Psoas muscle (tissue), 8 donors: ENCODE data around the gene KCNF1. TPM values are rescaled to one million over a fixed set of nuclear protein-coding genes. Genes with fewer than 3 reads are reported as not detected.

Experiments used
- ATAC-seq, 4 donors: fragments of 200-7000 bp; cut with Tn5 transposase; one replicate each; pipeline ENCODE4 v1.9.1; 2020; ENCODE audit warnings: moderate library complexity in 3 of 4, mild to moderate bottlenecking in 2 of 4
- DNase-seq, 2 donors: peaks; one replicate each; pipeline ENCODE4 v3.0.0-alpha.2; 2020
- H3K27ac ChIP-seq: fragments of 200-600 bp; one replicate; pipeline ENCODE4 v1.8.0; 2022
- H3K27me3 ChIP-seq, 3 donors: fragments of 200-600 bp in 1 of 3; one replicate each; pipeline versions ENCODE4 v1.6.1 to v1.8.0; 2013 to 2022; ENCODE audit warnings: low read length in 2 of 3, mild to moderate bottlenecking in 2 of 3, moderate library complexity in 1 of 3; ENCODE audit not compliant: insufficient read depth in 3 of 3
- H3K36me3 ChIP-seq, 2 donors: fragments of 200-600 bp in 1 of 2; one replicate each; pipeline versions ENCODE4 v1.6.1 to v1.8.0; 2013 to 2022; ENCODE audit warnings: low read depth in 1 of 2, mild to moderate bottlenecking in 1 of 2, moderate library complexity in 1 of 2; ENCODE audit not compliant: insufficient read depth in 1 of 2
- H3K4me1 ChIP-seq: fragments of 200-600 bp; one replicate; pipeline ENCODE4 v1.8.0; 2022
- H3K4me3 ChIP-seq: fragments of 200-600 bp; one replicate; pipeline ENCODE4 v1.8.0; 2022; ENCODE audit warnings: mild to moderate bottlenecking
- H3K9me3 ChIP-seq: fragments of 200-600 bp; one replicate; pipeline ENCODE4 v1.8.0; 2022
- WGBS, 3 donors: extraction: QIAGEN DNeasy Blood & Tissue Kit; methylation state at CpG; one replicate each; pipeline versions ENCODE4 v1.1.6 to v1.1.7; 2013; 5-methylcytosine and 5-hydroxymethylcytosine counted together
- intact Hi-C, 2 donors: fragments of 100-400 bp; cut with DNase I; formaldehyde crosslinking; loops; one replicate each; pipeline versions ENCODE4 v1.11.0 to v1.14.2; 2022
- polyA plus RNA-seq, 3 donors: library from polyadenylated mRNA; stranded (reverse); fragments of 200-250 nt; gene quantifications; one replicate each; pipeline ENCODE4 v1.2.3, GENCODE V29; 2013
- total RNA-seq, 4 donors: library from RNA; stranded (reverse); fragmentation: NEBNext Ultra II Directional in 2 of 4; extraction: Animal tissue kit (Norgen Biotek cat#: 25700) in 2 of 4; gene quantifications; one replicate each; pipeline versions ENCODE4 v1.2.1 to v1.2.4, GENCODE V29; 2021 to 2023
- TF ChIP-seq, protein P1 (sequence below): fragments of 200-600 bp; IDR thresholded peaks from one replicate; pipeline ENCODE4 v1.8.0; 2022; ENCODE audit warnings: antibody characterized with exemption
- donor health status: healthy with polysubstance abuse.
- donor health status: DM: no; HTN: no; CAD: no; lungs with moderate emphysema.
- donor health status: Bipolar disorder and iron deficiency.
- donor health status: healthy.
- donor health status: DM: yes; HTN: yes; CAD: no.
- donor health status: DM: no; HTN: no; CAD: no.
- donor health status: DM: no; HTN: no; CAD: no.
- donor health status: DM: yes; HTN: yes; CAD: no.

Gene KCNF1
- total and polyA plus RNA-seq, 7 donors = 0.06 to 0.07 TPM; not detected in 5

DNA sequence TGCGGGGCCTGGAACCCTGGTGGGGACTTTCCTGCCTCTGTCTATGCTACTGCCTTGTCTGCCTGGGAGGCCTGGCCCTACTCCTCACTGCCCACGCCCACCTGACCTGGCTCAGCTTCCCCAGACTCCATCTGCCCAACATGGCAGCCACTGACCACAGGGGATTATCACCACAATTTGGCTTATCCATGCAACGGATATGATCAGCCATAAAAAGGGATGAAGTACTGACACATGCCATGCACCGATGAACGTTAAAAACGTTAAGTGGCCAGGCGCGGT is 5.9 kb upstream of the KCNF1 start:
- WGBS, 3 donors = 80 to 84% (median 83%) methylated on average over 8 of the region's 8 CpGs
- Histone ChIP-seq H3K4me3 (no peak overlapping the region), H3K36me3 (no peaks in the 10 kb centered on the region), H3K27ac (no peak overlapping the region), H3K4me1 (no peaks in the 10 kb centered on the region), H3K27me3 (peaks cover 0 to 4% (median 0%) of the 10 kb centered on the region in 3 donors), H3K9me3 (no peaks in the 10 kb centered on the region)
- ATAC-seq (peak in 1 of 4 donors; percentile 34), DNase-seq (no peak)
- intact Hi-C loops = loop anchor here (5.0 kb wide), 2 partner anchors 69 to 74 kb away; no protein-coding TSS in a partner anchor
- TF ChIP-seq, protein P1, sequence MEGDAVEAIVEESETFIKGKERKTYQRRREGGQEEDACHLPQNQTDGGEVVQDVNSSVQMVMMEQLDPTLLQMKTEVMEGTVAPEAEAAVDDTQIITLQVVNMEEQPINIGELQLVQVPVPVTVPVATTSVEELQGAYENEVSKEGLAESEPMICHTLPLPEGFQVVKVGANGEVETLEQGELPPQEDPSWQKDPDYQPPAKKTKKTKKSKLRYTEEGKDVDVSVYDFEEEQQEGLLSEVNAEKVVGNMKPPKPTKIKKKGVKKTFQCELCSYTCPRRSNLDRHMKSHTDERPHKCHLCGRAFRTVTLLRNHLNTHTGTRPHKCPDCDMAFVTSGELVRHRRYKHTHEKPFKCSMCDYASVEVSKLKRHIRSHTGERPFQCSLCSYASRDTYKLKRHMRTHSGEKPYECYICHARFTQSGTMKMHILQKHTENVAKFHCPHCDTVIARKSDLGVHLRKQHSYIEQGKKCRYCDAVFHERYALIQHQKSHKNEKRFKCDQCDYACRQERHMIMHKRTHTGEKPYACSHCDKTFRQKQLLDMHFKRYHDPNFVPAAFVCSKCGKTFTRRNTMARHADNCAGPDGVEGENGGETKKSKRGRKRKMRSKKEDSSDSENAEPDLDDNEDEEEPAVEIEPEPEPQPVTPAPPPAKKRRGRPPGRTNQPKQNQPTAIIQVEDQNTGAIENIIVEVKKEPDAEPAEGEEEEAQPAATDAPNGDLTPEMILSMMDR = no peak

DNA sequence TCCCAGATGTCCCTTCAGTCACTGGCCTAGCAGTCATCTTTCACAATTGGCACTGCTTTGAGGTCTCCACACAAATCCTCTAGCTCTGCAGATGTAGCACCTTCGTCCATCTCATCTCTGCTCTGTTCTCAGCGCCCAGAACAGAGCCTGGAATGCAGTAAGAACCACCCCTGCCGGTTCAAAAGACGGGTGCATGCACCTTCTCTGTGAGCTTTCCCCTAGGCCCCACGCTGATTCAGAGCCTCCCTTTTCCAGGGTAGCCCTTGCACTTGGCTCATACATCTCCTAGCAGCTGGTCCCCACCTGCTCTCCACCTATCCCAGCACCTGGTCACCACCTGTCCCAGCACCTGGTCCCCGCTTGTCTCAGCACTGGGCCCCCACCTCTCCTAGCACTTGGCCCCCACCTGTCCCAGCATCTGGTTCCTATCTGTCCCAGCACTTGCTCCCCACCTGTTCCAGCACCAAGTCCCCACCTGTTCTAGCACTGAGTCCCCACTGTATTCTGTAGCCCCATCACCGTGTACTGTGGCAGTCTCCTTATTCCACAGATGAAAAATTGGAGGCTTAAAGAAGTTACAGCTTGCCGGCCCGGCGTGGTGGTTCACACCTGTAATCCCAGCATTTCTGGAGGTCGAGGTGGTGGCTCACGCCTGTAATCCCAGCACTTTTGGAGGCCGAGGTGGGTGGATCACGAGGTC is 4.7 kb upstream of the KCNF1 start:
- ATAC-seq (peak in 1 of 4 donors; percentile 22), DNase-seq (no peak)
- TF ChIP-seq, protein P1 = no peak
- Histone ChIP-seq H3K4me3 (no peak overlapping the region), H3K9me3 (no peaks in the 10 kb centered on the region), H3K27ac (no peak overlapping the region), H3K36me3 (no peaks in the 10 kb centered on the region), H3K27me3 (peaks cover 0 to 15% (median 8%) of the 10 kb centered on the region in 3 donors), H3K4me1 (no peaks in the 10 kb centered on the region)
- WGBS, 3 donors = 76 to 80% (median 79%) methylated on average over 14 of the region's 14 CpGs
- intact Hi-C loops = loop anchor here (5.0 kb wide), 2 partner anchors 70 to 75 kb away; no protein-coding TSS in a partner anchor

DNA sequence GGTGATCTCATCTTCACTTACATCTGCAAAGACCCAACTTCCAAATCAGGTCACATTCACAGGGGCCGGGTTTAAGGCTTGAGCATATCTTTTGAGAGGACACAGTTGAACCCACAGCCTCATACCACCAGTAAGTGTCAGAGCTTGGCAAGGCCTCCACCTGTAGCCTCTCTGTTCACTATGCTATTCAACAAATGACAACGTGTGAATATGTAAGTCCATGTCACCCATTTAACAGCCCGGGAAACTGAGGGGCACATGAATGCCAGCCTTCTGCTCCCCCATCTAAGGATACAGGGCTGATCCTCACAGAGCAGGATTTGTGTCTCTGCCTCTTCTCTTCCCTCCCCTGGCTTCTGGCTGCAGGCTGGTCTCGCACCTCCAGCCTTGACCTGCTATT is 3.5 kb upstream of the KCNF1 start:
- H3K9me3 ChIP-seq = no peaks in the 10 kb centered on the region
- intact Hi-C loops = loop anchor here (5.0 kb wide), 2 partner anchors 71 to 76 kb away; no protein-coding TSS in a partner anchor
- TF ChIP-seq, protein P1 = no peak
- no peak for DNase-seq
- no peak overlapping the region for H3K4me3 ChIP-seq
- no peak overlapping the region for H3K27ac ChIP-seq
- no peak for ATAC-seq
- H3K27me3 ChIP-seq = peaks cover 0 to 26% (median 19%) of the 10 kb centered on the region in 3 donors
- H3K4me1 ChIP-seq = no peaks in the 10 kb centered on the region
- no peaks in the 10 kb centered on the region for H3K36me3 ChIP-seq
- WGBS, 3 donors = 84 to 91% (median 89%) methylated on average over 4 of the region's 4 CpGs

DNA sequence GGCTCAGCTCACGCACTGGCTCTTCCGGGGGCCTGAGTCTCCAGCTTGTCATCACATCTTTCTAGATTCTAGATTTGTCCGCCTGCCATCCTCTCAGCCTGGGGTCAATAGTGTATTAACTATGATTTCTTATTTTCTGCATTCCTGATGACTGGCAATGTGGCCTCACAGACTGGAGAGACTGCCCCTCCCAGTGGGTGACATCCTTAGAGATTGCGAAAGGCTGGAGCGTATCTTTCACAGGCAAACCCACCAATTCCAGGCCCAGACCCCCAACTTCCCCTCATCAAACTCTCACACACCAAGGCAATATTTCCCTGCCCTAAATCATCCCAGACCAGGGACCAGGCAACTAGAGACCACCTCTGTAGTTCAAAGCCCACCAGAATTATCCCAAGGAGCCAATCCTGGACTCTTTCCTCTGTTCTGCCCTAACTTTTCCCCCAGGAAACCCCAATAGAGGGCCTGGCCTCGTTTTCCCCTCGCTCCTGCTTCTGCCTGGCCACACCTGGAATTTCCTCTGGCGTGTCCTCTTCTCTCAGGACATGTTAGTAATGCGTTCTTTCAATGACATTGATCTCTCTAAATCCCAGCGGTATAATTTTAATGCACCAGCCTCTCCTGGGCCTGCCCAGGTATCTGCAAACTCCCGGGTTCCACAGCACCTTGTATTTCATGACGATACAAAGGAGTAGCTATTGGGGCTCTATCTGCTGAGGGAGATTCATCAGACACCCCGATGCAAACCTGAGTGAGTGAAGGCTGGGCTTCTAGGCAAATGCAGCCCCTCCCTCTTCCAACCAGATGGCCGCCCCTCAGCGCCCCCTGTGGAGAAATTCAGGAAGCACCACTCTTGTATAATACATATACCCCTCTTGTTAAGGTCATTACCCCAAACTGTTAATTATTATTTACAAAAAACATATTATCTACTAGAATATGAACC is 2.4 kb upstream of the KCNF1 start:
- DNase-seq = no peak
- TF ChIP-seq, protein P1 = no peak
- intact Hi-C loops = loop anchor here (5.0 kb wide), 2 partner anchors 72 to 77 kb away; no protein-coding TSS in a partner anchor

More for the DNA sequence above, 2.4 kb upstream of the KCNF1 start:
- Histone ChIP-seq H3K27me3 (peaks cover 0 to 36% (median 23%) of the 10 kb centered on the region in 3 donors), H3K9me3 (no peaks in the 10 kb centered on the region), H3K4me1 (no peaks in the 10 kb centered on the region), H3K4me3 (no peak overlapping the region), H3K36me3 (no peaks in the 10 kb centered on the region), H3K27ac (no peak overlapping the region)
- 68 to 71% (median 70%) methylated on average over 15 of the region's 15 CpGs for WGBS, 3 donors
- no peak for ATAC-seq
